ENCODE data around the gene KLHDC7B. TPM values are rescaled to one million over a fixed set of nuclear protein-coding genes. Genes with fewer than 3 reads are reported as not detected.

KLHDC7B gene
- total and polyA plus RNA-seq, 2 of the 13 experiments (the other 11 are each of a cell fraction or from before 2014, with no cell fraction given), result 0.11 TPM; not detected in 1

DNA sequence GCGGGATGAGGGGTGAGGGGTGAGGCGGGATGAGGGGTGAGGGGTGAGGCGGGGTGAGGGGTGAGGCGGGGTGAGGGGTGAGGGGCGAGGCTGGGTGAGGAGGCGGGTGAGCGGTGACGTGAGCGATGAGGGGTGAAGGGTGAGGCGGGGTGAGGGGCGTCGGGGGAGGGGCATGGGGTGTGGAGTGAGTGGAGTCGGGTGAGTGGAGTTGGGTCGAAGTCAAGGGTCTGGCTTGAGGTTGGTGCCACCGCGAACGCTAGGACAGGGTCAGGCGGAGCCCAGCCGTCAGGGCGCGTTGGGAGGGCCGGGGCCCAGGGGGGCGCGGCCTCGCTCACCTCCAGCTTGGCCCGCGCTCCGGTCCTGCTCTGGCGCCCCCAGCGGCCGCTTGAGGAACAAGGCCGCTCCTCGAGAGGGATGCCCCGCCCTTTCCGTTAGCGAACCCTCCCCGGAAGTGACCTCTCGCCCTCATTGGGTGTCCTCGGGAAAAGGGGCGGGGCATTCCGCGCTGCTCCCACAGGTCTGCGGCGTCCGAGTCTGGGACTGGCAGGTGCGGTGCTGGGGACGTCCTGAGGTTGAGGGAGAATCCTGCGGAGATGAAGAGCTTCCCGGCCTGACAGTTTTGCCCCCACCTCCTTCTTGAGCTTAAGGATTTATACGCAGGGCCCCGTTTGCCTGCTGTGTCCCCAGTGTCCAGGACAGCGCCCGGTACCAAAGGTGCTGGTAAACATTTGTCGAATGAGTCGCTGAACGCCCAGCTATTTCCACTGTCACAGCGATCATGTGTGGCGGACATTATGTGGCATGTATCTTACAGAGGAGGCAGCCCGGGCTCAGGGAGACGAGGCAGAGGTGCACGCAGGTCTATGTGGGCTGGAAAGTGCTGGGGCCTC lies 17.1 kb downstream of the KLHDC7B start, which contains the start of gene SYCE3 (continued):
- TF ChIP-seq IRF2 (CRISPR knock-in tag; IDR thresholded peaks at IDR 0.05) (peak; percentile 51; the same call in 1 of the 2 replicates), ZNF317 (CRISPR knock-in tag; IDR thresholded peaks at IDR 0.05) (no peak), RELA (CRISPR knock-in tag; IDR thresholded peaks at IDR 0.05) (no peak), CHCHD3 (CRISPR knock-in tag; IDR thresholded peaks at IDR 0.05) (no peak), HNRNPUL1 (IDR thresholded peaks at IDR 0.05; ENCODE audit: low read depth, low read length) (no peak), SAFB2 (CRISPR knock-in tag; IDR thresholded peaks at IDR 0.05; ENCODE audit: borderline replicate concordance, low read depth) (no peak), ZNF460 (CRISPR knock-in tag; IDR thresholded peaks at IDR 0.05; ENCODE audit: borderline replicate concordance) (no peak), ISL2 (CRISPR knock-in tag; IDR thresholded peaks at IDR 0.05) (no peak), HMGA1 (CRISPR knock-in tag; conservative IDR thresholded peaks at IDR 0.05) (no peak), ZNF614 (CRISPR knock-in tag; IDR thresholded peaks at IDR 0.05; ENCODE audit: borderline replicate concordance) (peak; percentile 19; the same call in 1 of the 2 replicates), ZNF775 (CRISPR knock-in tag; IDR thresholded peaks at IDR 0.05; ENCODE audit: borderline replicate concordance) (no peak), SMARCE1 (IDR thresholded peaks at IDR 0.05; ENCODE audit: borderline replicate concordance) (no peak), ZKSCAN5 (CRISPR knock-in tag; IDR thresholded peaks at IDR 0.05) (0 out of 2 replicates have a peak, but pooled peaks have one; percentile 43), ZNF547 (CRISPR knock-in tag; IDR thresholded peaks at IDR 0.05) (0 out of 2 replicates have a peak, but pooled peaks have one; percentile 55), NONO (IDR thresholded peaks at IDR 0.05) (no peak), NONO (CRISPR knock-in tag; conservative IDR thresholded peaks at IDR 0.05) (peak; percentile 56; the same call in 1 of the 2 replicates), HDAC6 (IDR thresholded peaks at IDR 0.05; ENCODE audit: low read depth, low read length) (no peak), ELF3 (CRISPR knock-in tag; IDR thresholded peaks at IDR 0.05) (peak; percentile 50; the same call in 1 of the 2 replicates), NR3C1 (CRISPR knock-in tag; IDR thresholded peaks at IDR 0.05) (no peak), TOPORS (CRISPR knock-in tag; IDR thresholded peaks at IDR 0.05) (no peak)
- TF ChIP-seq, protein P1, sequence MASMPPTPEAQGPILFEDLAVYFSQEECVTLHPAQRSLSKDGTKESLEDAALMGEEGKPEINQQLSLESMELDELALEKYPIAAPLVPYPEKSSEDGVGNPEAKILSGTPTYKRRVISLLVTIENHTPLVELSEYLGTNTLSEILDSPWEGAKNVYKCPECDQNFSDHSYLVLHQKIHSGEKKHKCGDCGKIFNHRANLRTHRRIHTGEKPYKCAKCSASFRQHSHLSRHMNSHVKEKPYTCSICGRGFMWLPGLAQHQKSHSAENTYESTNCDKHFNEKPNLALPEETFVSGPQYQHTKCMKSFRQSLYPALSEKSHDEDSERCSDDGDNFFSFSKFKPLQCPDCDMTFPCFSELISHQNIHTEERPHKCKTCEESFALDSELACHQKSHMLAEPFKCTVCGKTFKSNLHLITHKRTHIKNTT (CRISPR knock-in tag; IDR thresholded peaks at IDR 0.05), result no peak
- TF ChIP-seq, protein P2, sequence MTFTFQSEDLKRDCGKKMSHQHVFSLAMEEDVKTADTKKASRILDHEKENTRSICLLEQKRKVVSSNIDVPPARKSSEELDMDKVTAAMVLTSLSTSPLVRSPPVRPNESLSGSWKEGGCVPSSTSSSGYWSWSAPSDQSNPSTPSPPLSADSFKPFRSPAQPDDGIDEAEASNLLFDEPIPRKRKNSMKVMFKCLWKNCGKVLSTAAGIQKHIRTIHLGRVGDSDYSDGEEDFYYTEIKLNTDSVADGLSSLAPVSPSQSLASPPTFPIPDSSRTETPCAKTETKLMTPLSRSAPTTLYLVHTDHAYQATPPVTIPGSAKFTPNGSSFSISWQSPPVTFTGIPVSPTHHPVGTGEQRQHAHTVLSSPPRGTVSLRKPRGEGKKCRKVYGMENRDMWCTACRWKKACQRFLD (CRISPR knock-in tag; IDR thresholded peaks at IDR 0.05; ENCODE audit: borderline replicate concordance), result 0 out of 2 replicates have a peak, but pooled peaks have one; percentile 43
- TF ChIP-seq, protein P3, sequence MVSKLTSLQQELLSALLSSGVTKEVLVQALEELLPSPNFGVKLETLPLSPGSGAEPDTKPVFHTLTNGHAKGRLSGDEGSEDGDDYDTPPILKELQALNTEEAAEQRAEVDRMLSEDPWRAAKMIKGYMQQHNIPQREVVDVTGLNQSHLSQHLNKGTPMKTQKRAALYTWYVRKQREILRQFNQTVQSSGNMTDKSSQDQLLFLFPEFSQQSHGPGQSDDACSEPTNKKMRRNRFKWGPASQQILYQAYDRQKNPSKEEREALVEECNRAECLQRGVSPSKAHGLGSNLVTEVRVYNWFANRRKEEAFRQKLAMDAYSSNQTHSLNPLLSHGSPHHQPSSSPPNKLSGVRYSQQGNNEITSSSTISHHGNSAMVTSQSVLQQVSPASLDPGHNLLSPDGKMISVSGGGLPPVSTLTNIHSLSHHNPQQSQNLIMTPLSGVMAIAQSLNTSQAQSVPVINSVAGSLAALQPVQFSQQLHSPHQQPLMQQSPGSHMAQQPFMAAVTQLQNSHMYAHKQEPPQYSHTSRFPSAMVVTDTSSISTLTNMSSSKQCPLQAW (CRISPR knock-in tag; IDR thresholded peaks at IDR 0.05), result peak; percentile 75
- TF ChIP-seq, protein P4, sequence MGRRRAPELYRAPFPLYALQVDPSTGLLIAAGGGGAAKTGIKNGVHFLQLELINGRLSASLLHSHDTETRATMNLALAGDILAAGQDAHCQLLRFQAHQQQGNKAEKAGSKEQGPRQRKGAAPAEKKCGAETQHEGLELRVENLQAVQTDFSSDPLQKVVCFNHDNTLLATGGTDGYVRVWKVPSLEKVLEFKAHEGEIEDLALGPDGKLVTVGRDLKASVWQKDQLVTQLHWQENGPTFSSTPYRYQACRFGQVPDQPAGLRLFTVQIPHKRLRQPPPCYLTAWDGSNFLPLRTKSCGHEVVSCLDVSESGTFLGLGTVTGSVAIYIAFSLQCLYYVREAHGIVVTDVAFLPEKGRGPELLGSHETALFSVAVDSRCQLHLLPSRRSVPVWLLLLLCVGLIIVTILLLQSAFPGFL (CRISPR knock-in tag; IDR thresholded peaks at IDR 0.05), result no peak
